Inflammatory macrophage (primary cell): ENCODE results near the gene FBXO15.

ENCODE experiments used
- DNase-seq, 2 donors: peaks; one replicate each; pipeline ENCODE4 v3.0.0-alpha.2; 2020 to 2022
- total RNA-seq, 18 experiments: gene quantifications; one replicate each; lab custom pipeline; 2026; ENCODE audit warnings: mixed read lengths in 6 of 18, inconsistent platforms in 2 of 18; lab: John Stamatoyannopoulos, UW

FBXO15 gene
- total RNA-seq, result 2.7 to 9.0 (median 5.0) reads per million in 18 experiments

GRCh38 chr18:74147779-74148542, at the start of gene FBXO15, which contains the start of gene TIMM21:
TSS of gene FBXO15 (minus strand) at chr18:74147834. CDS start at chr18:74147785, 49 bp downstream.
TSS of gene TIMM21 (plus strand) at chr18:74148523. CDS start at chr18:74148809, 286 bp downstream.
- peak; percentile 97 to 98 for DNase-seq

- peak; percentile 62 to 65 for DNase-seq
These were observed 48.8 kb upstream of the FBXO15 start for GRCh38 chr18:74196220-74197119.

GRCh38 chr18:74194691-74195090, 47.1 kb upstream of the FBXO15 start:
- no peak for DNase-seq

- no peak for DNase-seq
These were observed 43.9 kb upstream of the FBXO15 start for GRCh38 chr18:74191577-74191976.

GRCh38 chr18:74190086-74190485, 42.5 kb upstream of the FBXO15 start:
- no peak for DNase-seq

- no peak for DNase-seq
These were observed 39.0 kb upstream of the FBXO15 start for GRCh38 chr18:74186661-74187060.

GRCh38 chr18:74185860-74186259, 38.2 kb upstream of the FBXO15 start:
- no peak for DNase-seq

GRCh38 chr18:74184875-74185274, 37.2 kb upstream of the FBXO15 start:
- no peak for DNase-seq

- no peak for DNase-seq
These were observed 35.5 kb upstream of the FBXO15 start for GRCh38 chr18:74183130-74183529.

GRCh38 chr18:74182335-74182734, 34.7 kb upstream of the FBXO15 start:
- no peak for DNase-seq

- DNase-seq, result no peak
These were observed 32.1 kb upstream of the FBXO15 start for GRCh38 chr18:74179623-74180199.

GRCh38 chr18:74178884-74179283, 31.2 kb upstream of the FBXO15 start:
- DNase-seq, result no peak

GRCh38 chr18:74175658-74176057, 28.0 kb upstream of the FBXO15 start:
- no peak for DNase-seq

GRCh38 chr18:74173434-74173750, 25.8 kb upstream of the FBXO15 start:
- DNase-seq, result no peak

- DNase-seq, result no peak
These were observed 25.2 kb upstream of the FBXO15 start for GRCh38 chr18:74172697-74173433.

- DNase-seq, result no peak
These were observed 24.4 kb upstream of the FBXO15 start for GRCh38 chr18:74171910-74172606.

GRCh38 chr18:74166386-74166785, 18.8 kb upstream of the FBXO15 start:
- no peak for DNase-seq

- DNase-seq, result peak; percentile 56 to 75
These were observed 15.5 kb upstream of the FBXO15 start for GRCh38 chr18:74163019-74163660.

GRCh38 chr18:74155276-74155675, 7.6 kb upstream of the FBXO15 start:
- DNase-seq, result peak in 1 of 2 donors; percentile 53

- peak in 1 of 2 donors; percentile 25 for DNase-seq
These were observed 7.1 kb upstream of the FBXO15 start for GRCh38 chr18:74154716-74155115.

- DNase-seq, result no peak
These were observed 6.2 kb upstream of the FBXO15 start for GRCh38 chr18:74153793-74154192.
